H9 (cell line): ENCODE measurements around the gene ID4. TPM values are rescaled to one million over a fixed set of nuclear protein-coding genes. Genes with fewer than 3 reads are reported as not detected.

Experiments used
- DNase-seq: peaks from one replicate; pipeline ENCODE4 v3.0.0-alpha.2; 2017
- H2AFZ ChIP-seq: one replicate; pipeline ENCODE4 v1.6.1; 2013; ENCODE audit warnings: mild to moderate bottlenecking, low read length, control low read depth, moderate library complexity
- H2AK5ac ChIP-seq: 2 replicates; pipeline ENCODE4 v1.6.1; 2013; ENCODE audit warnings: low read length, control low read depth, mixed read lengths; ENCODE audit not compliant: insufficient read length
- H2BK120ac ChIP-seq: one replicate; pipeline ENCODE4 v1.6.1; 2013; ENCODE audit warnings: low read depth, mild to moderate bottlenecking, low read length, control low read depth, inconsistent platforms; ENCODE audit not compliant: poor library complexity, severe bottlenecking
- H2BK12ac ChIP-seq: 2 replicates; pipeline ENCODE4 v1.6.1; 2013; ENCODE audit warnings: low read length, control low read depth, mixed read lengths, low read depth; ENCODE audit not compliant: insufficient read length
- H2BK15ac ChIP-seq: 2 replicates; pipeline ENCODE4 v1.6.1; 2013; ENCODE audit warnings: low read depth, low read length, control low read depth
- H2BK20ac ChIP-seq: one replicate; pipeline ENCODE4 v1.6.1; 2013; ENCODE audit warnings: low read depth, mild to moderate bottlenecking, low read length, control low read depth, inconsistent platforms; ENCODE audit not compliant: poor library complexity, severe bottlenecking
- H2BK5ac ChIP-seq: 2 replicates; pipeline ENCODE4 v1.6.1; 2013; ENCODE audit warnings: low read length, control low read depth, mixed read lengths; ENCODE audit not compliant: insufficient read length
- H3K14ac ChIP-seq: 2 replicates; pipeline ENCODE4 v1.6.1; 2013; ENCODE audit warnings: low read length, control low read depth; ENCODE audit not compliant: insufficient read depth
- H3K18ac ChIP-seq: 2 replicates; pipeline ENCODE4 v1.6.1; 2013; ENCODE audit warnings: low read depth, mild to moderate bottlenecking, mixed read lengths, low read length, control low read depth; ENCODE audit not compliant: insufficient read length
- H3K23ac ChIP-seq: 2 replicates; pipeline ENCODE4 v1.6.1; 2013; ENCODE audit warnings: low read length, control low read depth, mixed read lengths, low read depth; ENCODE audit not compliant: insufficient read length
- H3K23me2 ChIP-seq: 2 replicates; pipeline ENCODE4 v1.6.1; 2013; ENCODE audit warnings: low read depth, mild to moderate bottlenecking, mixed read lengths, low read length, control low read depth; ENCODE audit not compliant: insufficient read length, poor library complexity, severe bottlenecking
- H3K27ac ChIP-seq: 2 replicates; pipeline ENCODE4 v1.5.1; 2013; ENCODE audit warnings: low read length, control low read depth, mixed read lengths, low read depth; ENCODE audit not compliant: insufficient read length
- H3K27me3 ChIP-seq: 2 replicates; pipeline ENCODE4 v1.6.1; 2013; ENCODE audit warnings: low read length, control low read depth, inconsistent platforms; ENCODE audit not compliant: insufficient read depth
- H3K4ac ChIP-seq: 2 replicates; pipeline ENCODE4 v1.6.1; 2013; ENCODE audit warnings: low read depth, mild to moderate bottlenecking, control low read depth, inconsistent platforms, low read length, moderate library complexity
- H3K4me1 ChIP-seq: 2 replicates; pipeline ENCODE4 v1.6.1; 2013; ENCODE audit warnings: low read length, control low read depth, inconsistent platforms; ENCODE audit not compliant: insufficient read depth
- H3K4me2 ChIP-seq: 2 replicates; pipeline ENCODE4 v1.6.1; 2013; ENCODE audit warnings: low read length, control low read depth, mixed read lengths; ENCODE audit not compliant: insufficient read length, insufficient read depth
- H3K56ac ChIP-seq: 2 replicates; pipeline ENCODE4 v1.6.1; 2013; ENCODE audit warnings: low read depth, mild to moderate bottlenecking, mixed read lengths, low read length, control low read depth; ENCODE audit not compliant: insufficient read length
- H3K79me1 ChIP-seq: 2 replicates; pipeline ENCODE4 v1.6.1; 2013; ENCODE audit warnings: low read depth, mild to moderate bottlenecking, moderate library complexity, low read length, control low read depth, inconsistent platforms; ENCODE audit not compliant: insufficient read depth, poor library complexity, severe bottlenecking
- H3K79me2 ChIP-seq: 2 replicates; pipeline ENCODE4 v1.6.1; 2013; ENCODE audit warnings: low read length, control low read depth, inconsistent platforms; ENCODE audit not compliant: insufficient read depth
- H3K9ac ChIP-seq: 2 replicates; pipeline ENCODE4 v1.6.1; 2013; ENCODE audit warnings: low read length, control low read depth, mixed read lengths; ENCODE audit not compliant: insufficient read length; ENCODE audit errors: extremely low read depth
- H3K9me3 ChIP-seq: one replicate; pipeline ENCODE4 v1.6.1; 2013; ENCODE audit warnings: low read depth, low read length, inconsistent platforms; ENCODE audit not compliant: control insufficient read depth
- H3T11ph ChIP-seq: one replicate; pipeline ENCODE4 v1.6.1; 2013; ENCODE audit warnings: mild to moderate bottlenecking, low read length, control low read depth, inconsistent platforms
- H4K20me1 ChIP-seq: one replicate; pipeline ENCODE4 v1.6.1; 2013; ENCODE audit not compliant: control insufficient read depth, insufficient read length, insufficient read depth
- H4K5ac ChIP-seq: 2 replicates; pipeline ENCODE4 v1.6.1; 2013; ENCODE audit warnings: low read depth, mild to moderate bottlenecking, mixed read lengths, low read length, control low read depth; ENCODE audit not compliant: insufficient read length
- H4K8ac ChIP-seq: replicated peaks from 2 replicates; pipeline ENCODE4 v1.6.1; 2013; ENCODE audit warnings: low read length, control low read depth, mixed read lengths, low read depth; ENCODE audit not compliant: insufficient read length
- H4K91ac ChIP-seq: 2 replicates; pipeline ENCODE4 v1.6.1; 2013; ENCODE audit warnings: low read depth, mild to moderate bottlenecking, moderate library complexity, mixed read lengths, low read length, control low read depth; ENCODE audit not compliant: insufficient read length
- H3K27ac Mint-ChIP-seq, 3 experiments: 2 replicates in 2 of 3; 3 replicates in 1 of 3; pipeline ENCODE4 v1.8.0; 2020 to 2021; ENCODE audit warnings: mixed read lengths in 3 of 3, mild to moderate bottlenecking in 1 of 3, moderate library complexity in 1 of 3
- H3K27me3 Mint-ChIP-seq: 2 replicates; pipeline ENCODE4 v1.8.0; 2021; ENCODE audit warnings: low read depth, mild to moderate bottlenecking, moderate library complexity, mixed read lengths
- H3K36me3 Mint-ChIP-seq, 3 experiments: 2 replicates in 2 of 3; 3 replicates in 1 of 3; pipeline ENCODE4 v1.8.0; 2020 to 2021; ENCODE audit warnings: low read depth in 3 of 3, mixed read lengths in 3 of 3; ENCODE audit not compliant: insufficient read depth in 1 of 3
- H3K4me1 Mint-ChIP-seq, 2 experiments: 2 replicates each; pipeline ENCODE4 v1.8.0; 2020; ENCODE audit warnings: mixed read lengths in 2 of 2
- H3K4me3 Mint-ChIP-seq, 2 experiments: 2 replicates in 1 of 2; 3 replicates in 1 of 2; pipeline ENCODE4 v1.8.0; 2020 to 2021; ENCODE audit warnings: mild to moderate bottlenecking in 2 of 2, mixed read lengths in 2 of 2, moderate library complexity in 1 of 2
- H3K9me3 Mint-ChIP-seq, 2 experiments: 2 replicates in 1 of 2; 3 replicates in 1 of 2; pipeline ENCODE4 v1.8.0; 2020; ENCODE audit warnings: mild to moderate bottlenecking in 2 of 2, mixed read lengths in 2 of 2, moderate library complexity in 1 of 2
- CTCF ChIP-seq: fragments of 200-600 bp; sonication (generic); conservative IDR thresholded peaks from 3 replicates; pipeline ENCODE4 v1.8.0; 2021; ENCODE audit warnings: antibody characterized with exemption, mild to moderate bottlenecking
- WGBS: extraction: QIAGEN DNeasy Blood & Tissue Kit; methylation state at CpG from one replicate; pipeline ENCODE4 v1.1.7; 2013; ENCODE audit warnings: missing lambda C conversion rate, low lambda C conversion rate, mixed read lengths; ENCODE audit not compliant: insufficient read length; ENCODE audit errors: extremely low coverage; 5-methylcytosine and 5-hydroxymethylcytosine counted together
- total RNA-seq: library from RNA; stranded (reverse); gene quantifications from 2 replicates; pipeline ENCODE4 v1.2.1, GENCODE V29; 2021

ID4 gene
- total RNA-seq, 1 experiment from 2014 or later, result 14.0 TPM

- H3K18ac ChIP-seq, result no peak overlapping the region
- H2AFZ ChIP-seq, result no peak overlapping the region
- Mint-ChIP-seq H3K4me1 (peaks cover 3 to 4% of the 10 kb centered on the region in 2 experiments; a peak in 1 of 4 replicates), H3K4me3 (no peak overlapping the region), H3K36me3 (peaks cover 0 to 10% (median 0%) of the 10 kb centered on the region in 3 experiments; a peak in 5 of 7 replicates), H3K27me3 (no peaks in the 10 kb centered on the region), H3K27ac (no peak overlapping the region), H3K9me3 (peaks cover 0 to 5% of the 10 kb centered on the region in 2 experiments; a peak in 3 of 5 replicates)
- no peaks in the 10 kb centered on the region for H3K9me3 ChIP-seq
- no peaks in the 10 kb centered on the region for H3K79me1 ChIP-seq
- no peak overlapping the region for H2BK5ac ChIP-seq
- H4K91ac ChIP-seq, result no peak overlapping the region
- H3K4ac ChIP-seq, result no peak overlapping the region
- H4K8ac ChIP-seq, result no peak overlapping the region
- H2BK20ac ChIP-seq, result no peak overlapping the region
- H2BK12ac ChIP-seq, result no peak overlapping the region
- H3K4me2 ChIP-seq, result no peak overlapping the region
- no peaks in the 10 kb centered on the region for H3K23me2 ChIP-seq
- DNase-seq, result no peak
- H2BK120ac ChIP-seq, result no peak overlapping the region
- no CpG with 5 or more reads among the region's 2 CpGs for WGBS
- no peak overlapping the region for H2BK15ac ChIP-seq
- no peaks in the 10 kb centered on the region for H3K79me2 ChIP-seq
- H3K56ac ChIP-seq, result no peak overlapping the region
- TF ChIP-seq CTCF, result no peak
- no peak overlapping the region for H3K9ac ChIP-seq
- H2AK5ac ChIP-seq, result no peak overlapping the region
- no peak overlapping the region for H3T11ph ChIP-seq
- H4K20me1 ChIP-seq, result no peaks in the 10 kb centered on the region
- no peak overlapping the region for H4K5ac ChIP-seq
- H3K23ac ChIP-seq, result no peak overlapping the region
- no peaks in the 10 kb centered on the region for H3K27me3 ChIP-seq
- no peak overlapping the region for H3K27ac ChIP-seq
- H3K4me1 ChIP-seq, result no peaks in the 10 kb centered on the region
- no peak overlapping the region for H3K14ac ChIP-seq
Measured at GRCh38 chr6:19818805-19819204, 18.4 kb upstream of the ID4 start.
